GM19240 (cell line): ENCODE data around the gene HYLS1.

Experiments
- DNase-seq: peaks from one replicate; pipeline ENCODE4 v3.0.0; 2011; ENCODE audit warnings: low spot score; ENCODE audit not compliant: insufficient read length

HYLS1 gene

GRCh38 chr11:125948278-125949051 lies 61.0 kb downstream of the HYLS1 start:
- DNase-seq, result no peak

GRCh38 chr11:125949271-125950177 lies 62.1 kb downstream of the HYLS1 start:
- no peak for DNase-seq

GRCh38 chr11:125950178-125950490 lies 62.7 kb downstream of the HYLS1 start:
- no peak for DNase-seq
